Mesendoderm (in vitro differentiated cells): Measurements from ENCODE around the gene PAPPA2.

ENCODE experiments used
- DNase-seq: peaks from one replicate; pipeline ENCODE4 v3.0.0; 2013
- H2AK5ac ChIP-seq: 2 replicates; pipeline ENCODE4 v1.6.1; 2013; ENCODE audit warnings: low read length, inconsistent platforms
- H2BK120ac ChIP-seq: 2 replicates; pipeline ENCODE4 v1.6.1; 2013; ENCODE audit warnings: low read depth, mild to moderate bottlenecking, low read length, moderate library complexity, mixed read lengths
- H2BK15ac ChIP-seq: replicated peaks from 2 replicates; pipeline ENCODE4 v1.6.1; 2013; ENCODE audit warnings: low read depth, mild to moderate bottlenecking, moderate library complexity
- H2BK5ac ChIP-seq: 2 replicates; pipeline ENCODE4 v1.6.1; 2013; ENCODE audit warnings: low read length, inconsistent platforms
- H3K18ac ChIP-seq: 2 replicates; pipeline ENCODE4 v1.6.1; 2013; ENCODE audit warnings: mild to moderate bottlenecking, low read length, mixed read lengths
- H3K23ac ChIP-seq: one replicate; pipeline ENCODE4 v1.6.1; 2013; ENCODE audit warnings: low read length
- H3K27ac ChIP-seq: 2 replicates; pipeline ENCODE4 v1.5.1; 2013; ENCODE audit warnings: low read depth, mild to moderate bottlenecking, inconsistent platforms, low read length, moderate library complexity
- H3K27me3 ChIP-seq: 2 replicates; pipeline ENCODE4 v1.6.1; 2013; ENCODE audit warnings: low read length, control low read depth, mild to moderate bottlenecking, inconsistent platforms; ENCODE audit not compliant: insufficient read depth, poor library complexity
- H3K36me3 ChIP-seq: 2 replicates; pipeline ENCODE4 v1.6.1; 2013; ENCODE audit warnings: low read length, inconsistent platforms; ENCODE audit not compliant: control insufficient read depth, insufficient read depth
- H3K4ac ChIP-seq: one replicate; pipeline ENCODE4 v1.6.1; 2013; ENCODE audit warnings: low read depth, mild to moderate bottlenecking, low read length, moderate library complexity
- H3K4me1 ChIP-seq: 2 replicates; pipeline ENCODE4 v1.6.1; 2013; ENCODE audit warnings: low read depth, low read length, inconsistent platforms; ENCODE audit not compliant: control insufficient read depth
- H3K4me2 ChIP-seq: 2 replicates; pipeline ENCODE4 v1.6.1; 2013; ENCODE audit warnings: low read length
- H3K4me3 ChIP-seq: 2 replicates; pipeline ENCODE4 v1.5.1; 2013; ENCODE audit warnings: mild to moderate bottlenecking, low read length
- H3K56ac ChIP-seq: one replicate; pipeline ENCODE4 v1.6.1; 2013; ENCODE audit warnings: low read length
- H3K79me1 ChIP-seq: 2 replicates; pipeline ENCODE4 v1.6.1; 2013; ENCODE audit warnings: low read length, inconsistent platforms
- H3K79me2 ChIP-seq: 2 replicates; pipeline ENCODE4 v1.6.1; 2013; ENCODE audit warnings: mild to moderate bottlenecking, low read length; ENCODE audit not compliant: control insufficient read depth, insufficient read depth
- H3K9ac ChIP-seq: 2 replicates; pipeline ENCODE4 v1.6.1; 2013; ENCODE audit warnings: low read length, inconsistent platforms
- H4K5ac ChIP-seq: one replicate; pipeline ENCODE4 v1.6.1; 2013; ENCODE audit warnings: low read length
- H4K8ac ChIP-seq: one replicate; pipeline ENCODE4 v1.6.1; 2013; ENCODE audit warnings: low read depth, mild to moderate bottlenecking, control low read depth, low read length, moderate library complexity
- WGBS: extraction: QIAGEN DNeasy Blood & Tissue Kit; methylation state at CpG from one replicate; pipeline ENCODE4 v1.1.7; 2013; ENCODE audit warnings: low lambda C conversion rate, missing lambda C conversion rate; ENCODE audit not compliant: insufficient coverage; ENCODE audit errors: extremely low coverage; 5-methylcytosine and 5-hydroxymethylcytosine counted together

The PAPPA2 gene

GRCh38 chr1:176885341-176885740 lies 422.4 kb downstream of the PAPPA2 start:
- Histone ChIP-seq H3K27ac (no peak overlapping the region), H3K18ac (no peak overlapping the region), H3K9ac (no peak overlapping the region), H3K56ac (no peak overlapping the region), H4K5ac (no peak overlapping the region), H3K4me2 (no peak overlapping the region), H2AK5ac (no peak overlapping the region), H3K4ac (no peak overlapping the region), H2BK5ac (no peak overlapping the region), H3K27me3 (no peaks in the 10 kb centered on the region), H2BK15ac (no peak overlapping the region), H3K79me1 (no peaks in the 10 kb centered on the region), H3K4me1 (no peaks in the 10 kb centered on the region), H3K36me3 (no peaks in the 10 kb centered on the region), H4K8ac (no peak overlapping the region), H2BK120ac (no peak overlapping the region), H3K23ac (no peak overlapping the region), H3K4me3 (no peak overlapping the region), H3K79me2 (no peaks in the 10 kb centered on the region)
- no CpG with 5 or more reads among the region's 3 CpGs for WGBS
- DNase-seq, result no peak

- H3K27me3 ChIP-seq, result no peaks in the 10 kb centered on the region
- no peak overlapping the region for H3K4me3 ChIP-seq
- H3K9ac ChIP-seq, result no peak overlapping the region
- no peak overlapping the region for H2BK15ac ChIP-seq
- no peak overlapping the region for H2AK5ac ChIP-seq
- no peak overlapping the region for H3K23ac ChIP-seq
- WGBS, result no CpG with 5 or more reads among the region's 2 CpGs
- H4K5ac ChIP-seq, result no peak overlapping the region
- no peak overlapping the region for H2BK5ac ChIP-seq
- H3K36me3 ChIP-seq, result no peaks in the 10 kb centered on the region
- no peak overlapping the region for H2BK120ac ChIP-seq
- H3K27ac ChIP-seq, result no peak overlapping the region
- no peaks in the 10 kb centered on the region for H3K79me1 ChIP-seq
- no peak overlapping the region for H3K4ac ChIP-seq
- H3K4me2 ChIP-seq, result no peak overlapping the region
- no peak for DNase-seq
- no peak overlapping the region for H3K18ac ChIP-seq
- no peaks in the 10 kb centered on the region for H3K79me2 ChIP-seq
- no peak overlapping the region for H4K8ac ChIP-seq
- no peaks in the 10 kb centered on the region for H3K4me1 ChIP-seq
- no peak overlapping the region for H3K56ac ChIP-seq
These were observed 422.8 kb downstream of the PAPPA2 start for GRCh38 chr1:176885751-176886150.

GRCh38 chr1:176888471-176889032 lies 425.6 kb downstream of the PAPPA2 start:
- no peak overlapping the region for H2BK120ac ChIP-seq
- H4K5ac ChIP-seq, result no peak overlapping the region
- H3K18ac ChIP-seq, result no peak overlapping the region
- no peak overlapping the region for H4K8ac ChIP-seq
- no peak for DNase-seq
- no CpG with 5 or more reads among the region's 3 CpGs for WGBS
- H3K4me1 ChIP-seq, result no peaks in the 10 kb centered on the region
- H2BK15ac ChIP-seq, result no peak overlapping the region
- no peak overlapping the region for H3K4me3 ChIP-seq
- no peak overlapping the region for H3K23ac ChIP-seq
- H3K27me3 ChIP-seq, result no peaks in the 10 kb centered on the region
- no peaks in the 10 kb centered on the region for H3K36me3 ChIP-seq
- H3K79me2 ChIP-seq, result no peaks in the 10 kb centered on the region
- no peak overlapping the region for H3K27ac ChIP-seq
- no peaks in the 10 kb centered on the region for H3K79me1 ChIP-seq
- H3K4me2 ChIP-seq, result no peak overlapping the region
- no peak overlapping the region for H3K9ac ChIP-seq
- H3K4ac ChIP-seq, result no peak overlapping the region
- H2AK5ac ChIP-seq, result no peak overlapping the region
- no peak overlapping the region for H3K56ac ChIP-seq
- no peak overlapping the region for H2BK5ac ChIP-seq

GRCh38 chr1:176893625-176894352 lies 430.8 kb downstream of the PAPPA2 start:
- Histone ChIP-seq H3K23ac (no peak overlapping the region), H3K9ac (no peak overlapping the region), H3K18ac (no peak overlapping the region), H2AK5ac (no peak overlapping the region), H3K4ac (no peak overlapping the region), H4K5ac (no peak overlapping the region), H3K56ac (no peak overlapping the region), H2BK5ac (no peak overlapping the region), H3K4me3 (no peak overlapping the region), H3K27me3 (no peaks in the 10 kb centered on the region), H3K27ac (no peak overlapping the region), H2BK15ac (no peak overlapping the region), H3K36me3 (no peaks in the 10 kb centered on the region), H3K79me2 (no peaks in the 10 kb centered on the region), H4K8ac (no peak overlapping the region), H3K4me1 (no peaks in the 10 kb centered on the region), H3K4me2 (no peak overlapping the region), H3K79me1 (no peaks in the 10 kb centered on the region), H2BK120ac (no peak overlapping the region)
- no peak for DNase-seq
- no CpG with 5 or more reads among the region's 7 CpGs for WGBS

GRCh38 chr1:176894450-176894849 lies 431.5 kb downstream of the PAPPA2 start:
- Histone ChIP-seq H3K4ac (no peak overlapping the region), H3K27me3 (no peaks in the 10 kb centered on the region), H3K18ac (no peak overlapping the region), H3K4me2 (no peak overlapping the region), H3K79me2 (no peaks in the 10 kb centered on the region), H3K4me3 (no peak overlapping the region), H2BK120ac (no peak overlapping the region), H3K23ac (no peak overlapping the region), H4K5ac (no peak overlapping the region), H2BK5ac (no peak overlapping the region), H3K79me1 (no peaks in the 10 kb centered on the region), H4K8ac (no peak overlapping the region), H2BK15ac (no peak overlapping the region), H2AK5ac (no peak overlapping the region), H3K4me1 (peaks cover 2% of the 10 kb centered on the region), H3K27ac (no peak overlapping the region), H3K9ac (no peak overlapping the region), H3K56ac (no peak overlapping the region), H3K36me3 (no peaks in the 10 kb centered on the region)
- DNase-seq, result no peak
- WGBS, result no CpG with 5 or more reads among the region's 8 CpGs
